PC-3 (cell line): ENCODE results near the gene CLK2. TPM values are rescaled to one million over a fixed set of nuclear protein-coding genes. Genes with fewer than 3 reads are reported as not detected.
A peak's percentile ranks its signal among the peaks of the same experiment; 100 is the strongest.
"Not testable (repeated sequence)": the region's sequence is repeated elsewhere in the genome, so short reads cannot be mapped to it uniquely, and the experiment has no call there.

Source experiments
- ATAC-seq: fragments of 200-7000 bp; cut with Tn5 transposase; 2 replicates; pipeline ENCODE4 v1.9.1; 2020; ENCODE audit warnings: mild to moderate bottlenecking, moderate library complexity
- BruUV-seq: library from RNA; stranded (reverse); fragments of 400-500 nt; replicated peaks from 2 replicates; lab custom pipeline; 2021; lab: Mats Ljungman, UMichigan
- CTCF ChIA-PET: fragments of 300-600 bp; sonication (Branson Sonifier 250); formaldehyde crosslinking; loops from one replicate; lab custom pipeline; 2022; ENCODE audit warnings: antibody characterized with exemption; lab: Charles Lee
- POLR2A ChIA-PET: fragments of 300-600 bp; sonication (Branson Sonifier 250); formaldehyde crosslinking; loops from one replicate; lab custom pipeline; 2022; ENCODE audit warnings: antibody characterized with exemption; ENCODE audit not compliant: unreplicated experiment; lab: Charles Lee
- DNase-seq: peaks from one replicate; pipeline ENCODE4 v3.0.0-alpha.2; 2015
- H2AFZ ChIP-seq: fragments of 300-600 bp; sonication (generic); 2 replicates; pipeline ENCODE4 v1.6.0; 2016; ENCODE audit warnings: antibody characterized with exemption, low read length
- H3F3A ChIP-seq: fragments of 300-600 bp; sonication (generic); one replicate; pipeline ENCODE4 v1.6.0; 2017; ENCODE audit warnings: antibody characterized with exemption, low read length, control low read depth, mild to moderate bottlenecking; ENCODE audit not compliant: unreplicated experiment
- H3K27ac ChIP-seq: fragments of 300-600 bp; sonication (generic); 2 replicates; pipeline ENCODE4 v1.5.1; 2016; ENCODE audit warnings: mild to moderate bottlenecking, low read length
- H3K27me3 ChIP-seq: fragments of 300-600 bp; sonication (generic); 2 replicates; pipeline ENCODE4 v1.6.1; 2016; ENCODE audit warnings: low read length, mixed read lengths
- H3K36me3 ChIP-seq: fragments of 300-600 bp; sonication (generic); 2 replicates; pipeline ENCODE4 v1.6.1; 2016; ENCODE audit warnings: low read depth, mixed run types, low read length, mixed read lengths
- H3K4me1 ChIP-seq: fragments of 300-600 bp; sonication (generic); 2 replicates; pipeline ENCODE4 v1.5.1; 2016; ENCODE audit warnings: low read length; ENCODE audit not compliant: insufficient read depth
- H3K4me2 ChIP-seq: fragments of 300-600 bp; sonication (generic); 2 replicates; pipeline ENCODE4 v1.6.0; 2016; ENCODE audit warnings: low read length
- H3K4me3 ChIP-seq: fragments of 300-600 bp; sonication (generic); 2 replicates; pipeline ENCODE4 v1.5.1; 2016; ENCODE audit warnings: mild to moderate bottlenecking, low read length, mixed read lengths
- H3K79me2 ChIP-seq: fragments of 300-600 bp; sonication (generic); 2 replicates; pipeline ENCODE4 v1.6.1; 2017; ENCODE audit warnings: low read length, mixed read lengths
- H3K9ac ChIP-seq: fragments of 300-600 bp; sonication (generic); 2 replicates; pipeline ENCODE4 v1.6.0; 2016; ENCODE audit warnings: mild to moderate bottlenecking, low read length
- H3K9me2 ChIP-seq: fragments of 300-600 bp; sonication (generic); replicated peaks from 2 replicates; pipeline ENCODE4 v1.6.1; 2016; ENCODE audit warnings: mixed run types, low read length, mixed read lengths
- H3K9me3 ChIP-seq: fragments of 300-600 bp; sonication (generic); 2 replicates; pipeline ENCODE4 v1.6.1; 2016; ENCODE audit warnings: low read length, mixed read lengths
- H4K20me1 ChIP-seq: fragments of 300-600 bp; sonication (generic); 2 replicates; pipeline ENCODE4 v1.6.1; 2016; ENCODE audit warnings: low read length, mixed read lengths
- EZH2 ChIP-seq: fragments of 300-600 bp; sonication (generic); IDR thresholded peaks from one replicate; pipeline ENCODE4 v1.6.1; 2017; ENCODE audit warnings: antibody characterized with exemption, mild to moderate bottlenecking, low read length; ENCODE audit not compliant: unreplicated experiment
- EZH2phosphoT487 ChIP-seq: fragments of 300-600 bp; sonication (generic); IDR thresholded peaks from 2 replicates; pipeline ENCODE4 v1.6.1; 2018; ENCODE audit warnings: mild to moderate bottlenecking, antibody characterized with exemption, low read length, borderline replicate concordance
- intact Hi-C: fragments of 100-400 bp; cut with micrococcal nuclease; formaldehyde crosslinking; loops from 2 replicates; pipeline ENCODE4 v1.9.0; 2023
- total RNA-seq: library from RNA; depleted of rRNA; stranded (reverse); fragments of >200 nt; gene quantifications from 2 replicates; pipeline ENCODE4 v1.2.3, GENCODE V29; 2014
- TF ChIP-seq, protein P1 (sequence below): fragments of 300-600 bp; sonication (generic); conservative IDR thresholded peaks from 2 replicates; pipeline ENCODE4 v1.5.1; 2017; ENCODE audit warnings: antibody characterized with exemption, low read depth, mild to moderate bottlenecking, low read length

Gene CLK2
- total RNA-seq, 1 experiment from 2014 or later: 49.9 TPM

- Histone ChIP-seq H3K4me1 (peaks cover 29% of the 10 kb centered on the region), H3K27ac (no peak overlapping the region), H3K36me3 (peaks cover 2% of the 10 kb centered on the region; the same call in 1 of the 2 replicates), H3K9ac (no peak overlapping the region), H3K79me2 (peaks cover 11% of the 10 kb centered on the region), H3K27me3 (no peaks in the 10 kb centered on the region), H2AFZ (no peak overlapping the region), H4K20me1 (no peaks in the 10 kb centered on the region), H3K4me2 (peak overlapping the region; percentile 71; the same call in 1 of the 2 replicates), H3K9me3 (no peaks in the 10 kb centered on the region), H3F3A (no peaks in the 10 kb centered on the region), H3K9me2 (no peaks in the 10 kb centered on the region), H3K4me3 (no peak overlapping the region)
- no peak for ATAC-seq
- TF ChIP-seq EZH2 (no peak), EZH2phosphoT487 (no peak)
- TF ChIP-seq, protein P1, sequence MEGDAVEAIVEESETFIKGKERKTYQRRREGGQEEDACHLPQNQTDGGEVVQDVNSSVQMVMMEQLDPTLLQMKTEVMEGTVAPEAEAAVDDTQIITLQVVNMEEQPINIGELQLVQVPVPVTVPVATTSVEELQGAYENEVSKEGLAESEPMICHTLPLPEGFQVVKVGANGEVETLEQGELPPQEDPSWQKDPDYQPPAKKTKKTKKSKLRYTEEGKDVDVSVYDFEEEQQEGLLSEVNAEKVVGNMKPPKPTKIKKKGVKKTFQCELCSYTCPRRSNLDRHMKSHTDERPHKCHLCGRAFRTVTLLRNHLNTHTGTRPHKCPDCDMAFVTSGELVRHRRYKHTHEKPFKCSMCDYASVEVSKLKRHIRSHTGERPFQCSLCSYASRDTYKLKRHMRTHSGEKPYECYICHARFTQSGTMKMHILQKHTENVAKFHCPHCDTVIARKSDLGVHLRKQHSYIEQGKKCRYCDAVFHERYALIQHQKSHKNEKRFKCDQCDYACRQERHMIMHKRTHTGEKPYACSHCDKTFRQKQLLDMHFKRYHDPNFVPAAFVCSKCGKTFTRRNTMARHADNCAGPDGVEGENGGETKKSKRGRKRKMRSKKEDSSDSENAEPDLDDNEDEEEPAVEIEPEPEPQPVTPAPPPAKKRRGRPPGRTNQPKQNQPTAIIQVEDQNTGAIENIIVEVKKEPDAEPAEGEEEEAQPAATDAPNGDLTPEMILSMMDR: no peak
- no TSS peak for BruUV-seq
- intact Hi-C loops: loop anchor here (5.0 kb wide), 1 partner anchor 35 kb away; the partner anchor contains the start of genes MTX1 and THBS3
- POLR2A ChIA-PET: no interaction called here
- CTCF ChIA-PET: no interaction called here
- DNase-seq: peak; percentile 45
Observed at GRCh38 chr1:155241841-155242264, 31.5 kb downstream of the CLK2 start.

- CTCF ChIA-PET: interaction anchor here (0.9 kb wide), 1 partner anchor 10 kb away, joined by 3 read pairs; no protein-coding TSS in a partner anchor
- TF ChIP-seq EZH2phosphoT487: no peak
- TF ChIP-seq, protein P1: no peak
- no peak for TF ChIP-seq EZH2
- H3F3A ChIP-seq: no peaks in the 10 kb centered on the region
- peaks cover 32% of the 10 kb centered on the region for H3K4me1 ChIP-seq
- H3K9me3 ChIP-seq: no peaks in the 10 kb centered on the region
- no peak overlapping the region for H3K27ac ChIP-seq
- H3K9me2 ChIP-seq: no peaks in the 10 kb centered on the region
- intact Hi-C loops: loop anchor here (5.0 kb wide), 1 partner anchor 34 kb away; the partner anchor contains the start of genes MTX1 and THBS3
- DNase-seq: peak; percentile 89
- BruUV-seq: no TSS peak
- no peak overlapping the region for H3K9ac ChIP-seq
- peak; percentile 26 for ATAC-seq
- H3K36me3 ChIP-seq: peaks cover 5% of the 10 kb centered on the region; the same call in 1 of the 2 replicates
- no peaks in the 10 kb centered on the region for H4K20me1 ChIP-seq
- peak overlapping the region; percentile 40 for H2AFZ ChIP-seq
- peak overlapping the region; percentile 71 for H3K4me2 ChIP-seq
- peaks cover 11% of the 10 kb centered on the region for H3K79me2 ChIP-seq
- no peaks in the 10 kb centered on the region for H3K27me3 ChIP-seq
- peak overlapping the region; percentile 47 for H3K4me3 ChIP-seq
- POLR2A ChIA-PET: interaction anchor here (0.6 to 0.7 kb wide), 2 partner anchors 41 to 818 kb away, joined by 3 to 4 read pairs; no protein-coding TSS in a partner anchor
Observed at GRCh38 chr1:155241069-155241679, 32.1 kb downstream of the CLK2 start.

DNA sequence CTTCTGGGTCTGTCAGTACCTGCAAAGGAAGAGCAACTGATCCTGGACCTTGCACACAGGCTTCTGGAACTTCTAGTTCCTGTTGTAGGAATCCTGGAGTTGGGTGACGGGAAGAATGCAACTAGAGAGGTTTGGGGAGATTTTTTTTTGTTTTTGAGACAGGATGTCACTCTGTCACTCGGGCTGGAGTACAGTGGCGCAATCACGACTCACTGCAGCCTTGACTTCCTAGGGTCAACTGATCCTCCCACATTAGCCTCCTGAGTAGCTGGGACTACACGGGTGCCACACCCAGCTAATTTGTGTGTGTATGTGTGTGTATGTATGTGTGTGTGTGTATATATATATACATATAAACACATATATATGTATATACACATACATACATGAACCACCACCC is 36.9 kb downstream of the CLK2 start:
- POLR2A ChIA-PET: no interaction called here

GRCh38 chr1:155235375-155235774 is 37.9 kb downstream of the CLK2 start:
- H3K9me2 ChIP-seq, H3K9ac ChIP-seq, H3K36me3 ChIP-seq: not testable (repeated sequence)

More for the DNA sequence above, 36.9 kb downstream of the CLK2 start:
- BruUV-seq: no TSS peak
- Histone ChIP-seq H3K27me3 (no peaks in the 10 kb centered on the region), H3K9me2 (no peaks in the 10 kb centered on the region), H3K9ac (no peak overlapping the region), H2AFZ (no peak overlapping the region), H3K4me2 (no peak overlapping the region), H4K20me1 (no peaks in the 10 kb centered on the region), H3K36me3 (peaks cover 5% of the 10 kb centered on the region; the same call in 1 of the 2 replicates), H3K9me3 (no peaks in the 10 kb centered on the region), H3K4me3 (no peak overlapping the region), H3K79me2 (no peaks in the 10 kb centered on the region), H3K4me1 (peaks cover 8% of the 10 kb centered on the region), H3K27ac (no peak overlapping the region), H3F3A (no peaks in the 10 kb centered on the region)
- TF ChIP-seq, protein P1: no peak
- TF ChIP-seq EZH2phosphoT487: no peak
- no peak for TF ChIP-seq EZH2
- no peak for ATAC-seq
- intact Hi-C loops: no loop called here
- CTCF ChIA-PET: interaction anchor here (0.6 kb wide), 1 partner anchor 43 kb away, joined by 4 read pairs; no protein-coding TSS in a partner anchor
- DNase-seq: peak; percentile 42

More at GRCh38 chr1:155235375-155235774, 37.9 kb downstream of the CLK2 start:
- H3K4me2 ChIP-seq, H3K79me2 ChIP-seq, CTCF ChIA-PET, H4K20me1 ChIP-seq, POLR2A ChIA-PET, H3K27ac ChIP-seq, intact Hi-C loops, BruUV-seq, H2AFZ ChIP-seq, H3F3A ChIP-seq, H3K27me3 ChIP-seq, DNase-seq, ATAC-seq, H3K4me3 ChIP-seq, H3K9me3 ChIP-seq, H3K4me1 ChIP-seq: not testable (repeated sequence)
